Colonic mucosa (tissue), 4 donors: ENCODE data around the gene RSPO3. TPM values are rescaled to one million over a fixed set of nuclear protein-coding genes. Genes with fewer than 3 reads are reported as not detected.

Experiments used
- DNase-seq: peaks from one replicate; pipeline ENCODE4 v3.0.0-alpha.2; 2020
- H3K27ac ChIP-seq: fragments of 200-600 bp; one replicate; pipeline ENCODE4 v1.8.0; 2021
- H3K27me3 ChIP-seq: fragments of 200-600 bp; one replicate; pipeline ENCODE4 v1.8.0; 2021
- H3K36me3 ChIP-seq: fragments of 200-600 bp; one replicate; pipeline ENCODE4 v1.8.0; 2021
- H3K4me1 ChIP-seq: fragments of 200-600 bp; one replicate; pipeline ENCODE4 v1.8.0; 2021; ENCODE audit warnings: mild to moderate bottlenecking
- H3K4me3 ChIP-seq: fragments of 200-600 bp; one replicate; pipeline ENCODE4 v1.8.0; 2021
- H3K9ac ChIP-seq, 2 donors: one replicate each; pipeline ENCODE4 v1.7.0; 2013; ENCODE audit warnings: control low read depth in 2 of 2, low read depth in 2 of 2, low read length in 2 of 2
- H3K9me3 ChIP-seq: fragments of 200-600 bp; one replicate; pipeline ENCODE4 v1.8.0; 2021
- intact Hi-C: fragments of 100-400 bp; cut with DNase I; formaldehyde crosslinking; loops from one replicate; pipeline ENCODE4 v1.14.1; 2022
- total RNA-seq, 2 donors: library from RNA; stranded (reverse); fragmentation: NEBNext Ultra II Directional in 1 of 2; extraction: Animal tissue kit (Norgen Biotek cat#: 25700) in 1 of 2; gene quantifications; one replicate each; pipeline ENCODE4 v1.2.1, GENCODE V29; 2021
- TF ChIP-seq, protein P1 (sequence below): fragments of 200-600 bp; IDR thresholded peaks from one replicate; pipeline ENCODE4 v1.8.0; 2022; ENCODE audit warnings: antibody characterized with exemption, mild to moderate bottlenecking
- donor health status: healthy.
- donor health status: DM: no; HTN: no; CAD: no.
- donor health status: DM: no; HTN: no; CAD: no.

The RSPO3 gene, protein sequence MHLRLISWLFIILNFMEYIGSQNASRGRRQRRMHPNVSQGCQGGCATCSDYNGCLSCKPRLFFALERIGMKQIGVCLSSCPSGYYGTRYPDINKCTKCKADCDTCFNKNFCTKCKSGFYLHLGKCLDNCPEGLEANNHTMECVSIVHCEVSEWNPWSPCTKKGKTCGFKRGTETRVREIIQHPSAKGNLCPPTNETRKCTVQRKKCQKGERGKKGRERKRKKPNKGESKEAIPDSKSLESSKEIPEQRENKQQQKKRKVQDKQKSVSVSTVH
- total RNA-seq = 1 to 10 TPM; 1.8 to 4.4 TPM

DNA sequence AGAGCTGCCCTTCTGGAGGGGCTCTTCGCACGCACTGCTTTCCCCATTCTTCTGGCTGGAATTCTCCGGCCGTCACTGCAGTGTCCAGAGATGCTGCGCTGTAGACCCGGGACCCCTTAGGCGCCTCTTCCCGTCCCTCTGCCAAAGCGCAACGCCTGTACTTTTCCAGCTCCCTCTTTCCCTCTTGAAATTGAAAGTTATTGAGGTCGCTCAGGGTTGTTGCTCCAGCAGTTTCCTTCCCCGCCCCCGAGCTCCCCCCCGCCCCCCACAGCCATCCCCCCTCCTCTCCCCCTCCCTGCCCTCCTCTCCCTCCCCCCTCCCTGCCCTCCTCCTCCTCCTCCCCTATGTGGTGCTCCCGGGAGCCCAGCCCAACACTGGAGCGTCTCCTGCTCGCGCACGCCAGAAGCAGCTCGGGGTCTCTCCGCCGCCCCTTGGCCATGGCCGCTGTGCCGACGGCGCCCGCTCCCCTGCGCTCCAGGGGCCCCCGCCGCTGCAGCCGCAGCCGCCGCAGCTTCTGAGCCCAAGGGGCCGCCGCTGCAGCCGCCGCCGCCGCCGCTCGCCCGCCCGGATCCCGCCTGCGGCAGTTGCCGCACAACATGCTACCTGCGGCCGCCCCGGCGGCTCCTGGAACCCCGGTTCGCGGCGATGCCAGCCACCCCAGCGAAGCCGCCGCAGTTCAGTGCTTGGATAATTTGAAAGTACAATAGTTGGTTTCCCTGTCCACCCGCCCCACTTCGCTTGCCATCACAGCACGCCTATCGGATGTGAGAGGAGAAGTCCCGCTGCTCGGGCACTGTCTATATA, at the start of gene RSPO3:
Gene RSPO3, plus strand, starts transcription at position 374 of the 804 bp plus-strand sequence. CDS start 522 bp downstream, outside the sequence.
- H3K27me3 ChIP-seq = peaks cover 30% of the 10 kb centered on the region
- peak within 1 kb of the TSS; percentile 29 to 40 for H3K9ac ChIP-seq
- H3K4me3 ChIP-seq = peak within 1 kb of the TSS; percentile 31
- TF ChIP-seq, protein P1, sequence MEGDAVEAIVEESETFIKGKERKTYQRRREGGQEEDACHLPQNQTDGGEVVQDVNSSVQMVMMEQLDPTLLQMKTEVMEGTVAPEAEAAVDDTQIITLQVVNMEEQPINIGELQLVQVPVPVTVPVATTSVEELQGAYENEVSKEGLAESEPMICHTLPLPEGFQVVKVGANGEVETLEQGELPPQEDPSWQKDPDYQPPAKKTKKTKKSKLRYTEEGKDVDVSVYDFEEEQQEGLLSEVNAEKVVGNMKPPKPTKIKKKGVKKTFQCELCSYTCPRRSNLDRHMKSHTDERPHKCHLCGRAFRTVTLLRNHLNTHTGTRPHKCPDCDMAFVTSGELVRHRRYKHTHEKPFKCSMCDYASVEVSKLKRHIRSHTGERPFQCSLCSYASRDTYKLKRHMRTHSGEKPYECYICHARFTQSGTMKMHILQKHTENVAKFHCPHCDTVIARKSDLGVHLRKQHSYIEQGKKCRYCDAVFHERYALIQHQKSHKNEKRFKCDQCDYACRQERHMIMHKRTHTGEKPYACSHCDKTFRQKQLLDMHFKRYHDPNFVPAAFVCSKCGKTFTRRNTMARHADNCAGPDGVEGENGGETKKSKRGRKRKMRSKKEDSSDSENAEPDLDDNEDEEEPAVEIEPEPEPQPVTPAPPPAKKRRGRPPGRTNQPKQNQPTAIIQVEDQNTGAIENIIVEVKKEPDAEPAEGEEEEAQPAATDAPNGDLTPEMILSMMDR = no peak
- intact Hi-C loops = loop anchor here (10.0 kb wide), 1 partner anchor 754 kb away; no protein-coding TSS in a partner anchor
- H3K9me3 ChIP-seq = no peaks in the 10 kb centered on the region
- H3K27ac ChIP-seq = peak within 1 kb of the TSS; percentile 17
- H3K36me3 ChIP-seq = no peaks in the 10 kb centered on the region
- H3K4me1 ChIP-seq = no peaks in the 10 kb centered on the region
- DNase-seq = peak; percentile 21

DNA sequence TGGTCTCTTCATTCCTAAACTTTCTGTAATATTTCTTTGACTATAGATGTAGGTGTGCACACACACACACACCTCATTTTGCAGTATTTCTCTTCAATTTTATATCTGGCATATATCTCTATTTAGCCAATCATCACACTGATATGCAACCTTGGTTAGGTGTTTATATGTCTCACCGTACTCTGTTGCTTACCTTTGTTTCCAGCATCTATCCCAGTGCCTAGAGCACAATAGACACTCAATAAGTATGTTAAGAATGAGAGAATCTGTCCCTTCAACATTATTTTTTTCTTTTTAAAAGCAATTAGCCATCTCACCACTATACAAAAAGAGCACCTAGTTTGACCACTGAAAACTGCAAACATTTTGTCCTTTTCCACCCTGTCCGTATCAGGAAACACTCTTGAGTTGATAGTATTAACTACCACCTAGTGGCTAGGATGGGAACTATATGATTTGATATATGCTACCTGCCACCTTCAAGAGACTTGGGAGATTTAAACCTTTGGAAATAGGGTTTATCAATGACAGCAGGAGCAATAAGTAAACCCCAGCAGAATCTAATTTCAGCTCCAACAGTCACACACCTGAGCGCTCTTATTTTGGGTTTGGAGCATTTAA, 48.7 kb upstream of the RSPO3 start:
- intact Hi-C loops = loop anchor here (10.0 kb wide), 1 partner anchor 265 kb away; no protein-coding TSS in a partner anchor
- H3K4me1 ChIP-seq = no peaks in the 10 kb centered on the region
- H3K9ac ChIP-seq = no peak overlapping the region
- TF ChIP-seq, protein P1 = peak; percentile 41
- no peaks in the 10 kb centered on the region for H3K36me3 ChIP-seq
- no peaks in the 10 kb centered on the region for H3K9me3 ChIP-seq
- no peaks in the 10 kb centered on the region for H3K27me3 ChIP-seq
- H3K4me3 ChIP-seq = no peak overlapping the region
- H3K27ac ChIP-seq = no peak overlapping the region
- no peak for DNase-seq

DNA sequence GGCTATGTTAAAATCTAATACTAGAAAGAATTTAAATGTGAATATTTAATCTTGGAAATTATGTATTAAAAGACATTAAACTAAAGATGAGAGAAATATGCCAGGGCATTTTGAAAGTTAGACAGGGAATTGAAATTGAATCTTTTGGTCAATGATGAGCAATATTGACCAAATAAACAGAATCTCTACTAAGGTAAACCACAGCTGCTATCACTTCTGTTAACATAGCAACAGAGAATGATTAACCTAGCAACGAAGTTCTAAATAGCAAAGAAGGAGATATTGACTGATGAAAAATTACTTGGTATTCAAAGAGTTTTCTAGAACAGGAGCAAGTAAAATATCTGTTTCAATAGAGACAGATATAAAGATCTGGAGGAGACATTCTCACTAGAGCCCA, 45.2 kb upstream of the RSPO3 start:
- H3K4me3 ChIP-seq = no peak overlapping the region
- TF ChIP-seq, protein P1 = no peak
- DNase-seq = no peak

DNA sequence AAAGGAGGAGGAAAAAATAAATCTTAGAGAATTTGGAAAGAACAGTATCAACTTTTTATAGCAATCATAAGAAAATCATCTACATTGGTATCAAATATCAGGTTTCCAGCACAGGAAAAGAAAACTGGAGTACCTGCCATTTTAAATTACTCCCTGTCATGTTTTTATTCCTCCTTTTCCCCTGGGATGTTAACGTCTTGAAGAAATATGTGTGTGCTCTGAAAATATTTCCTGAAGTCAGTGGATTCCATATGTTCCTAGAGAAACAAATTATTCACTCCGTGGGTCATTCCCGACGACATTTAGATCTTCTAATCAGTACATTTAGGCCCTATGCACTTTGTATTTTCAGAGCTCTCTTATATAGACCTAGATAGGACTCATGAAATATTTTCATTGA, 42.0 kb upstream of the RSPO3 start:
- Histone ChIP-seq H3K27ac (no peak overlapping the region), H3K9ac (no peak overlapping the region), H3K36me3 (no peaks in the 10 kb centered on the region), H3K9me3 (no peaks in the 10 kb centered on the region), H3K4me3 (no peak overlapping the region), H3K4me1 (no peaks in the 10 kb centered on the region), H3K27me3 (no peaks in the 10 kb centered on the region)
- intact Hi-C loops = loop anchor here (10.0 kb wide), 1 partner anchor 272 kb away; no protein-coding TSS in a partner anchor
- TF ChIP-seq, protein P1 = no peak
- DNase-seq = no peak

More for the DNA sequence above, 45.2 kb upstream of the RSPO3 start:
- no peaks in the 10 kb centered on the region for H3K27me3 ChIP-seq
- H3K9ac ChIP-seq = no peak overlapping the region
- no peaks in the 10 kb centered on the region for H3K9me3 ChIP-seq
- H3K4me1 ChIP-seq = no peaks in the 10 kb centered on the region
- no peak overlapping the region for H3K27ac ChIP-seq
- H3K36me3 ChIP-seq = no peaks in the 10 kb centered on the region
- intact Hi-C loops = loop anchor here (10.0 kb wide), 1 partner anchor 268 kb away; no protein-coding TSS in a partner anchor

DNA sequence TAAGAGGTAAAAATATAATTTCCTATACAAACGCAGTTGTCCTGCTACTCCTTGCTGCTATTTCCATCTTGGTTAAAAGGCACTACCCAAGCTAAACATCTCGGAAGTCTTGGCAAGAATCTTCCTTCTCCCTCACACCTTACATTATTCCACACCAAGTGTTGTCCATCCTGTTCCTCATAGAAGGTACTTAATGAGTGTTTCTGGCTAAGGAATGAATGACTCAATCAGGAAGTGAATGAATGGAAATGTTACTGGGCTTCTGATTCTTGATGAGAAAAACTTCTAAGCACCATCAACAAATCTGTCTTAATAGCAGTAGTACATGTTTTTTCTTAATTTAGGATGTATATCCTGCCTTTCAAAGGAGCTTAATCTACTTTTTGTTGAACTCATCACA, 40.6 kb upstream of the RSPO3 start:
- Histone ChIP-seq H3K4me3 (no peak overlapping the region), H3K36me3 (no peaks in the 10 kb centered on the region), H3K9me3 (no peaks in the 10 kb centered on the region), H3K9ac (no peak overlapping the region), H3K27me3 (no peaks in the 10 kb centered on the region), H3K27ac (no peak overlapping the region), H3K4me1 (no peaks in the 10 kb centered on the region)
- intact Hi-C loops = loop anchor here (10.0 kb wide), 1 partner anchor 273 kb away; no protein-coding TSS in a partner anchor
- TF ChIP-seq, protein P1 = no peak
- DNase-seq = no peak
